Mesenteric fat pad (tissue), 1 donor: Measurements from ENCODE around the gene RUNX1. TPM values are rescaled to one million over a fixed set of nuclear protein-coding genes. Genes with fewer than 3 reads are reported as not detected.

ENCODE experiments used
- DNase-seq: peaks from one replicate; pipeline ENCODE4 v3.0.0-alpha.2; 2020; ENCODE audit warnings: low spot score
- total RNA-seq: library from RNA; stranded (reverse); fragmentation: NEBNext Ultra II Directional; extraction: Animal tissue kit (Norgen Biotek cat#: 25700); gene quantifications from one replicate; pipeline ENCODE4 v1.2.1, GENCODE V29; 2021
- donor health status: DM: yes; HTN: yes; CAD: no.

Gene RUNX1
- total RNA-seq, 1 donor from 2014 or later, result 129 TPM

DNA sequence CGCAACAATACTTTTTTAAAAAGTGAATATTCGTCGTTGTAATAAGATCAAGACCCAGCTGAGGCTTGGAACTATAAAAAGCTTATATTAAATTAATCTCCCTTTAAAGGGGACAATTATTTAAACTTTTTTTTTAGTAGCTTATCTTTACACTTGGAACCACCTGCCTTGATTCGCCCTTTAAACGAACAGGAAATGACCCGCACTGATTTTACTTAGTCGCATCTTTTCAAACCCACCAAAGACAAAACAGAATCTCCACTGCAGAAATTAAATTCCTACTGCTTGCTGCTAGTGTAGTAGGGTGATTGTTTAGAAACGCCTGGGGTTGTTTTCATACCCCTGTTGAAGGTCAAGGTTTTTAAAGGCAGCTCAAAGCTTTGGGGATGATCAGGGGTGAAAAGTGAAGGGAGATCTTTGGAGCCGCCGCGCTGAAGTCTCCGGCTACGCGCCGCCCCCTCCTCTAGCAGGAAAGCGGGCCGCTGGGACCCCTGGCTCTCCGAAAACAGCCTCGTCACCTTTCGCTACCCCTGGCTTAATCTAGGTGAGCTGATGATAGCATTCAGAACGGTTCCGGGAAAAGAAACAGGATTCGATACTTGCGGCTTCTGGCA is 163.4 kb downstream of the RUNX1 start:
- DNase-seq, result no peak

DNA sequence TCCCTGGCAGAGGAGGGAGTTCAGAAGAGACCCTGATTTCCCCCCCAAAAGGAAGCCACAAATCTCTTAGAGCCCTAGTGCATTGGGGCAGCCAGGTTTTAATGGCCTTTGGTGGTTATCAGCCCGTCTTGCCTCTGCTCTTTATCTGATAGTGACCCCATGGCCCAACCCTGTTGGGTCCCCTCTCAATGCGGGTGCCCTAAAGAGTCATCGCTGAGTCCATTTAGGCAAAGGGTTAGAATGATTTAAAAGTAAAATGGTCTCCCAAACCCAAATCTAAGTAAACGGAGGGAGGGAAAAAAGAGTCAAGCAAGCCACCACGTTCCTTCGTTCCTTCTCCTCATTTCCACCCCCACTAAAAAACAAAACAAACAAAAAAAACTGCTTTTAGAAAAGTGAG is 164.0 kb downstream of the RUNX1 start:
- no peak for DNase-seq

DNA sequence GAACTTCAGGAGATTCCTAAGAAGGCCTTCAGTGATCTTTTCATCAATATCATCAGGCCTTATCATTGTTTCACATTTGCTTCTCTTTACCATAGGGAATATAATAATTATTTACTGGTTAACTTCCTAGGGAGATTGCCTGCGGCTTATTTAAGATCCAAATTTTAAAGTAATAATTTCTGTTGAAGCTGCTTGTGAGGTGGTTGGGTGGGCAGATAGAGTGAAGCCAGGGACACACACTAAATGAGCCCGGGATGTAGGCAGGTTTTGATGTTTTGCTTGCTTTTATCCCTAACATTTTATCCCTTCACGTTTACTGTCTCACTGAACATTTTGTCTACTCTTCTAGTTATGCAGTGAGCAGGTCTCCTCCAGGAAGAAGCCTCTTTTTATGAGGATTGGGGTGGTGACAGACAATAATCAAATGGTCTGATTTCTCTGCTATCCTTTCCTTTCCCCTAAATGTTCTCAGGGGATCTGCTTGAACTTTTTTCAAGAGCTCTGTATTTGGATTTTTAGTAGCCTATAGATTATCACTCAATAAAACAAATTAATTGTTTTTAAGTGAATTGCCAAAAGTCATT is 164.7 kb downstream of the RUNX1 start:
- DNase-seq, result no peak

- no peak for DNase-seq
These were observed 165.4 kb downstream of the RUNX1 start for GRCh38 chr21:34883491-34884271.

DNA sequence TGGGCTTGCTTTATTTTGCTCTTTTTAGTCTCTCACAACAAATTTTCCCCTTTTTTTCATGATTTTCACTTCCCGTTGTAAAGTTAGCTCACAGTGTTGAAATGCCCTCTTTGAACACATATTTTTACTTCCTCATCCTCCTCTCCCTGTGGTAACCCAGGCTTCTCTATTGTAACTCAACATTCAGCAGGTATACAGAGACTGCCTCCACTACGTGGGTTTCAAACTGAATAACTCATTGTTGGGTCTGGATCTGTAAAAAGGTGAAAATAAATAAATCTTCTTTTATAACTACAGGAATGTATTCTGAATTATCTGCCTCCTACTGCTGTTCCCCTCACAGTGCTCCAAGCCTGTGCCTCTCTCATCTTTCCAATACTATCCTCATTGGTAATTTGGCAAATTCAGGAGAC is 166.4 kb downstream of the RUNX1 start:
- no peak for DNase-seq

DNA sequence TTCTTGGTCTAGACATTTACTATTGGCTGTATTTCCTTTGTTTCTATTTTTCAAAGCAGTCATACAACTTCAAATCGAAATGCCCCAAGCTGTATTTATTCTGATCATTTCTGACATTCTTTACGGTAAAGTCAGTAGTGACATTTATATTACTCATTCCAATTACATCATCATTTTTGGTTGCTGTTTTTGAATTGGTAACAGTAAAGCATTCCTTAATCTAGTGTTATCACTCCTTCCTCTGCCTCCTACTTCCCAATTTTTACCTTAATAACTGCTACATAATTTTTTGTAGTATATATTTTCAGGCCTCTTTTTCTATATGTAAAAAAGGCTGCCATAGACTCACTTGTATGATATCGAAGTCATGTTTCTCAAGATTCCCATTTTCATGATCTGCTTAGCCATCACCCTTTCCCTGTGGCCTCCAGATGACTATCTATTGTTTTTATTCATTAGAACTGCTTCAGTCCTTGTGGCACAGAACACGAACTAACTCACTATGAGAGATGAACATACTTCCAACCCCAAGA is 167.2 kb downstream of the RUNX1 start:
- DNase-seq, result no peak

DNA sequence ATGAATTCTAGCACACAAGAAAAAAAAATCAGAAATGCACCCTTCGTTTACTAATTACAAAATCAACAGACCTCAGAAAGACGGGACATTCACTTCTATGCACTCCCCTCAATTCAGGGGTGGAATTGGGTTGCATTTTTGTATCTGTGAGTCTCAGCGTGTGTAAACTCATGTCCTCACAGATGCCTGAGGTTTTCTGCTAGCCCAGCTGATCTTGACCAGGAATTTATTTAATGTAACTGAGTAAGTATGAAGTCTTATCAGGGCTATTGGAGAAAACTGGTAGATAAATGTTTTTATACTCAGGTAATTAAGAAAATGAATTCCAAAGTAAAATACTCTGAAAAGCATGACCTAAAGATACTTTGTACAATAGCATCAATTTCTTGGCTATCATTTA is 167.7 kb downstream of the RUNX1 start:
- DNase-seq, result no peak

DNA sequence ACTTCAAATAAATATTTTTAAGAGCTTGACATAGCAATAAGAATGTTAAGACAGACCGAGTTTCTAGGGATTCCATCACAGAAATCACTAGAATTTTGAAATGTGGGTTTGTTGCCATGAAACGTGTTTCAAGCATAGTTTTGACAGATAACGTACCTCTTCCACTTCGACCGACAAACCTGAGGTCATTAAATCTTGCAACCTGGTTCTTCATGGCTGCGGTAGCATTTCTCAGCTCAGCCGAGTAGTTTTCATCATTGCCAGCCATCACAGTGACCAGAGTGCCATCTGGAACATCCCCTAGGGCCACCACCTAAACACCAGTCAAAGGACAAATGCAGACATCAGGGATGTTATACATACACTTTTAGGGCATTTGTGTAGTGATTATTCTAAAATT is 168.7 kb downstream of the RUNX1 start:
- no peak for DNase-seq

DNA sequence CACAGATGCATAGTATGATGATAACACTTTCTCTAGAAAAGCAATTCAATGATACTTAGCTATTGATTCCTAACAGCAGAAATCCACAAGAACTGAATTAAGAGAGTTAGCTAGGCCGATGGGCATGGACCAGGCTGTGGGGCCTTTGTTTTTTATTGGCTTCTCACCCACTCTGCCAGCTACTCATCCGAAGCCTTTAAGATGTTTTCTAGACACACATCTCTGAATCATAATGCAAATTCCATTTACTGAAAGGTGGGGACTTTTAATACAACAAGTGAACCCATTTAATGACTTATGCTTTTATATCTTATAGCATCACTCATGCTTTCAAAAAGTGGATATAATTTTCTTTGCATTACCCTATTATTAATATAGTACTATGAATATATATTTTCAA is 170.2 kb downstream of the RUNX1 start:
- no peak for DNase-seq

GRCh38 chr21:34878501-34878900 is 170.6 kb downstream of the RUNX1 start:
- DNase-seq, result no peak

DNA sequence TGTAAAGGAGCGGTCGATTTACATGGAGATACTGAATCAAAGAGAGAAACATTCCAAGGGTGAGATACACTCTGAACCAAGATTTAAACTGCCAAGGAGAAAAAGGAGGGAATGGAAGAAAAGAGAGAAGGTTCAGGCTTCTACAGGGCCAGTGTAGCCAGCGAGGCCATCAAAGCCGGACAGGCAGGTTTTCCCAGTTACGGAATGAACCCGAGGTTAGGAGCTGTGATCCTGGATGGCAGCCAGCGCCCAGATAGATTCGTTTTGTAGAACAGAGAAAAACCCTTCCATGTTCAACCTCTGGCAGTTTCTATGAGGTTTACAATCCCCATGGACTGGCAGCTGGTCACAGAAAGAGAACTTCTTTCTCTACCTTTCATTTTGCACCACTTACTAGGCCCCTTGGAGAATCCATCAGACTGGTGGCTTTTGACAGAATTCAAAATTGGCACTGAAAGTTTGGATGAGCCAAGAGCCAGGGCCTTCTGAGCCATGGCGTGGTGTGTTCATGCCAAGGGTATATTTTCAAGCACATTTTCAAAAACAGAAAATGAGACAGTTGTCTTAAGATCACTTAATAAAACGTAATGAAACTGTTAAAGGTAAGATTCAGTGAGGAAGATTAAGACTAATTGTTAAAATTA is 171.5 kb downstream of the RUNX1 start:
- DNase-seq, result no peak

- no peak for DNase-seq
These were observed 173.3 kb downstream of the RUNX1 start for GRCh38 chr21:34875830-34876229.

GRCh38 chr21:34874684-34875513 is 174.2 kb downstream of the RUNX1 start:
- no peak for DNase-seq

- DNase-seq, result no peak
These were observed 177.8 kb downstream of the RUNX1 start for GRCh38 chr21:34871026-34871908.

GRCh38 chr21:34870246-34870645 is 178.9 kb downstream of the RUNX1 start:
- no peak for DNase-seq

- DNase-seq, result no peak
These were observed 179.6 kb downstream of the RUNX1 start for GRCh38 chr21:34869545-34869944.

DNA sequence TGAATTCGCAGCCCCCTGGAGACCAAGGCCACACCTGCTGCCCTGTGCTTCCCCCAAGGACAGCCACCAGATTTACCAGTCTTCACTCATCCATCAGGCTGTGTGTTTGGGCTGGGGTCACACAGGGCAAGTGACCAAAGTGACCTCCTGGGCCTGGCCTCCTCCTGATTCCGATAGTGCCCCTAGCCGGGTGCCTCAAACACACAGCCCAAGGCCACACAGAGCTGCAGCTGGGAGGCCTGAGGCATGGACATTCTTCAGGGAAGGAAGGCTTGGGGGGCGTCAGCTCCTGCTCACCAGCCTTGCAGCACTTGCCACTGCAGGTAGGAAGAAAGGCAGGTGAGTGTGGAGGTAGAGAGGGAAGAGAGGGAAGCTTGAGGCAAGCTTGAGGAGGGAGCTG is 181.3 kb downstream of the RUNX1 start:
- no peak for DNase-seq

GRCh38 chr21:34865400-34866241 is 183.5 kb downstream of the RUNX1 start:
- DNase-seq, result no peak
